ENCODE measurements around the gene SLC25A29. TPM values are rescaled to one million over a fixed set of nuclear protein-coding genes. Genes with fewer than 3 reads are reported as not detected.
"Not testable (repeated sequence)": the region's sequence is repeated elsewhere in the genome, so short reads cannot be mapped to it uniquely, and the experiment has no call there.

The SLC25A29 gene
- total and polyA plus RNA-seq, 4 donors: 3.9 to 56.6 (median 42.0) TPM

GRCh38 chr14:100317912-100318808 lies 11.9 kb upstream of the SLC25A29 start:
- peak; percentile 88 to 94 for DNase-seq
- Histone ChIP-seq H3K4me3 (ENCODE audit: low read length in 2 of 2) (no peak overlapping the region), H3K27ac (ENCODE audit: low read depth in 1 of 2, low read length in 2 of 2) (no peak overlapping the region), H3K4me1 (ENCODE audit: control insufficient read depth in 1 of 2, insufficient read depth in 2 of 2, low read length in 2 of 2) (no peaks in the 10 kb centered on the region), H3K9me3 (ENCODE audit: control insufficient read depth, low read length) (no peaks in the 10 kb centered on the region), H3K36me3 (ENCODE audit: control insufficient read depth in 1 of 2, insufficient read depth in 2 of 2, low read length in 1 of 2) (no peaks in the 10 kb centered on the region), H3K27me3 (ENCODE audit: control insufficient read depth in 1 of 2, insufficient read depth in 2 of 2, low read length in 1 of 2) (no peaks in the 10 kb centered on the region)
- peak; percentile 93 for ATAC-seq (ENCODE audit: low FRiP score)
- 24 to 25% methylated on average over 40 of the region's 40 CpGs for WGBS, 2 donors
- intact Hi-C loops (cut with DNase I): loop anchor here in 1 of 2 donors (1.0 kb wide), 1 partner anchor 33 kb away; no protein-coding TSS in a partner anchor

GRCh38 chr14:100317389-100317788 lies 11.1 kb upstream of the SLC25A29 start:
- Histone ChIP-seq H3K4me1 (ENCODE audit: control insufficient read depth in 1 of 2, insufficient read depth in 2 of 2, low read length in 2 of 2) (no peaks in the 10 kb centered on the region), H3K27me3 (ENCODE audit: control insufficient read depth in 1 of 2, insufficient read depth in 2 of 2, low read length in 1 of 2) (no peaks in the 10 kb centered on the region), H3K9me3 (ENCODE audit: control insufficient read depth, low read length) (no peaks in the 10 kb centered on the region), H3K27ac (ENCODE audit: low read depth in 1 of 2, low read length in 2 of 2) (no peak overlapping the region), H3K4me3 (ENCODE audit: low read length in 2 of 2) (no peak overlapping the region), H3K36me3 (ENCODE audit: control insufficient read depth in 1 of 2, insufficient read depth in 2 of 2, low read length in 1 of 2) (no peaks in the 10 kb centered on the region)
- intact Hi-C loops (cut with DNase I): no loop called here
- ATAC-seq (ENCODE audit: low FRiP score) (no peak), DNase-seq (no peak)
- 83 to 87% methylated on average over 6 of the region's 6 CpGs for WGBS, 2 donors

GRCh38 chr14:100314724-100315123 lies 8.5 kb upstream of the SLC25A29 start:
- Histone ChIP-seq H3K9me3 (ENCODE audit: control insufficient read depth, low read length) (no peaks in the 10 kb centered on the region), H3K4me3 (ENCODE audit: low read length in 2 of 2) (no peak overlapping the region), H3K27ac (ENCODE audit: low read depth in 1 of 2, low read length in 2 of 2) (no peak overlapping the region), H3K36me3 (ENCODE audit: control insufficient read depth in 1 of 2, insufficient read depth in 2 of 2, low read length in 1 of 2) (no peaks in the 10 kb centered on the region), H3K4me1 (ENCODE audit: control insufficient read depth in 1 of 2, insufficient read depth in 2 of 2, low read length in 2 of 2) (no peaks in the 10 kb centered on the region), H3K27me3 (ENCODE audit: control insufficient read depth in 1 of 2, insufficient read depth in 2 of 2, low read length in 1 of 2) (no peaks in the 10 kb centered on the region)
- WGBS, 2 donors: 79 to 88% methylated on average over 6 of the region's 6 CpGs
- ATAC-seq (ENCODE audit: low FRiP score) (no peak), DNase-seq (no peak)
- intact Hi-C loops (cut with DNase I): no loop called here

- H3K27ac ChIP-seq (ENCODE audit: low read depth in 1 of 2, low read length in 2 of 2): no peak overlapping the region
- 84 to 85% methylated on average over 24 to 26 of the region's 26 CpGs for WGBS, 2 donors
- no peak overlapping the region for H3K4me3 ChIP-seq (ENCODE audit: low read length in 2 of 2)
- H3K4me1 ChIP-seq (ENCODE audit: control insufficient read depth in 1 of 2, insufficient read depth in 2 of 2, low read length in 2 of 2): no peaks in the 10 kb centered on the region
- no peaks in the 10 kb centered on the region for H3K27me3 ChIP-seq (ENCODE audit: control insufficient read depth in 1 of 2, insufficient read depth in 2 of 2, low read length in 1 of 2)
- DNase-seq (no peak), ATAC-seq (ENCODE audit: low FRiP score) (no peak)
- H3K36me3 ChIP-seq (ENCODE audit: control insufficient read depth in 1 of 2, insufficient read depth in 2 of 2, low read length in 1 of 2): no peaks in the 10 kb centered on the region
- intact Hi-C loops (cut with DNase I): no loop called here
- H3K9me3 ChIP-seq (ENCODE audit: control insufficient read depth, low read length): no peaks in the 10 kb centered on the region
Observed at GRCh38 chr14:100313464-100314230, 7.4 kb upstream of the SLC25A29 start.

- intact Hi-C loops (cut with DNase I): no loop called here
- WGBS, 2 donors: 56 to 59% methylated on average over 10 of the region's 10 CpGs
- no peak for ATAC-seq (ENCODE audit: low FRiP score)
Observed at GRCh38 chr14:100312877-100313400, 6.7 kb upstream of the SLC25A29 start.

GRCh38 chr14:100312110-100312876 lies 6.0 kb upstream of the SLC25A29 start:
- H3K36me3 ChIP-seq (ENCODE audit: control insufficient read depth in 1 of 2, insufficient read depth in 2 of 2, low read length in 1 of 2); intact Hi-C loops (cut with DNase I); H3K4me1 ChIP-seq (ENCODE audit: control insufficient read depth in 1 of 2, insufficient read depth in 2 of 2, low read length in 2 of 2); H3K4me3 ChIP-seq (ENCODE audit: low read length in 2 of 2); DNase-seq; H3K9me3 ChIP-seq (ENCODE audit: control insufficient read depth, low read length); ATAC-seq (ENCODE audit: low FRiP score); H3K27me3 ChIP-seq (ENCODE audit: control insufficient read depth in 1 of 2, insufficient read depth in 2 of 2, low read length in 1 of 2); H3K27ac ChIP-seq (ENCODE audit: low read depth in 1 of 2, low read length in 2 of 2): not testable (repeated sequence)
- WGBS, 2 donors: 36 to 48% methylated on average over 18 of the region's 18 CpGs

More at GRCh38 chr14:100312877-100313400, 6.7 kb upstream of the SLC25A29 start:
- no peak overlapping the region for H3K27ac ChIP-seq (ENCODE audit: low read depth in 1 of 2, low read length in 2 of 2)
- no peak for DNase-seq
- no peaks in the 10 kb centered on the region for H3K4me1 ChIP-seq (ENCODE audit: control insufficient read depth in 1 of 2, insufficient read depth in 2 of 2, low read length in 2 of 2)
- H3K9me3 ChIP-seq (ENCODE audit: control insufficient read depth, low read length): no peaks in the 10 kb centered on the region
- H3K36me3 ChIP-seq (ENCODE audit: control insufficient read depth in 1 of 2, insufficient read depth in 2 of 2, low read length in 1 of 2): no peaks in the 10 kb centered on the region
- H3K4me3 ChIP-seq (ENCODE audit: low read length in 2 of 2): no peak overlapping the region
- no peaks in the 10 kb centered on the region for H3K27me3 ChIP-seq (ENCODE audit: control insufficient read depth in 1 of 2, insufficient read depth in 2 of 2, low read length in 1 of 2)

GRCh38 chr14:100309028-100309737 lies 2.9 kb upstream of the SLC25A29 start:
- WGBS, 2 donors: 81 to 83% methylated on average over 8 of the region's 8 CpGs
- Histone ChIP-seq H3K9me3 (ENCODE audit: control insufficient read depth, low read length) (no peaks in the 10 kb centered on the region), H3K27ac (ENCODE audit: low read depth in 1 of 2, low read length in 2 of 2) (no peak overlapping the region), H3K36me3 (ENCODE audit: control insufficient read depth in 1 of 2, insufficient read depth in 2 of 2, low read length in 1 of 2) (no peaks in the 10 kb centered on the region), H3K4me1 (ENCODE audit: control insufficient read depth in 1 of 2, insufficient read depth in 2 of 2, low read length in 2 of 2) (no peaks in the 10 kb centered on the region), H3K4me3 (ENCODE audit: low read length in 2 of 2) (no peak overlapping the region), H3K27me3 (ENCODE audit: control insufficient read depth in 1 of 2, insufficient read depth in 2 of 2, low read length in 1 of 2) (no peaks in the 10 kb centered on the region)
- intact Hi-C loops (cut with DNase I): loop anchor here (5.0 kb wide), 2 partner anchors 68 to 72 kb away; partner anchors contain the start of genes WDR25 (in 2 of the 2) and YY1 (in 1 of the 2)
- DNase-seq: no peak
- no peak for ATAC-seq (ENCODE audit: low FRiP score)

Data from aorta (tissue), 5 donors.